ENCODE measurements around the gene PPP1R9A. TPM values are rescaled to one million over a fixed set of nuclear protein-coding genes. Genes with fewer than 3 reads are reported as not detected.

PPP1R9A gene
- total RNA-seq, 4 donors from 2014 or later = 5.9 to 38.2 (median 13.7) TPM

GRCh38 chr7:95155965-95156364, 248.6 kb downstream of the PPP1R9A start:
- intact Hi-C loops (cut with DNase I; ENCODE audit: low total_unique reads) (no loop called here), in situ Hi-C loops (cut with MboI; ENCODE audit: low sequenced_read_pairs in 4 of 4) (no loop called here)
- H3K27me3 ChIP-seq = no peaks in the 10 kb centered on the region
- TF ChIP-seq, protein P1, sequence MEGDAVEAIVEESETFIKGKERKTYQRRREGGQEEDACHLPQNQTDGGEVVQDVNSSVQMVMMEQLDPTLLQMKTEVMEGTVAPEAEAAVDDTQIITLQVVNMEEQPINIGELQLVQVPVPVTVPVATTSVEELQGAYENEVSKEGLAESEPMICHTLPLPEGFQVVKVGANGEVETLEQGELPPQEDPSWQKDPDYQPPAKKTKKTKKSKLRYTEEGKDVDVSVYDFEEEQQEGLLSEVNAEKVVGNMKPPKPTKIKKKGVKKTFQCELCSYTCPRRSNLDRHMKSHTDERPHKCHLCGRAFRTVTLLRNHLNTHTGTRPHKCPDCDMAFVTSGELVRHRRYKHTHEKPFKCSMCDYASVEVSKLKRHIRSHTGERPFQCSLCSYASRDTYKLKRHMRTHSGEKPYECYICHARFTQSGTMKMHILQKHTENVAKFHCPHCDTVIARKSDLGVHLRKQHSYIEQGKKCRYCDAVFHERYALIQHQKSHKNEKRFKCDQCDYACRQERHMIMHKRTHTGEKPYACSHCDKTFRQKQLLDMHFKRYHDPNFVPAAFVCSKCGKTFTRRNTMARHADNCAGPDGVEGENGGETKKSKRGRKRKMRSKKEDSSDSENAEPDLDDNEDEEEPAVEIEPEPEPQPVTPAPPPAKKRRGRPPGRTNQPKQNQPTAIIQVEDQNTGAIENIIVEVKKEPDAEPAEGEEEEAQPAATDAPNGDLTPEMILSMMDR (IDR thresholded peaks at IDR 0.05 in 4 of 5, conservative IDR thresholded peaks at IDR 0.05 in 1 of 5) = no peak
- no peak for TF ChIP-seq POLR2A (IDR thresholded peaks at IDR 0.05)
- ATAC-seq = no peak
- H3K9me3 ChIP-seq = no peaks in the 10 kb centered on the region
- no peak overlapping the region for H3K4me3 ChIP-seq
- no peaks in the 10 kb centered on the region for H3K36me3 ChIP-seq
- H3K27ac ChIP-seq = no peak overlapping the region
- no peak for DNase-seq
- H3K4me1 ChIP-seq = no peaks in the 10 kb centered on the region

DNA sequence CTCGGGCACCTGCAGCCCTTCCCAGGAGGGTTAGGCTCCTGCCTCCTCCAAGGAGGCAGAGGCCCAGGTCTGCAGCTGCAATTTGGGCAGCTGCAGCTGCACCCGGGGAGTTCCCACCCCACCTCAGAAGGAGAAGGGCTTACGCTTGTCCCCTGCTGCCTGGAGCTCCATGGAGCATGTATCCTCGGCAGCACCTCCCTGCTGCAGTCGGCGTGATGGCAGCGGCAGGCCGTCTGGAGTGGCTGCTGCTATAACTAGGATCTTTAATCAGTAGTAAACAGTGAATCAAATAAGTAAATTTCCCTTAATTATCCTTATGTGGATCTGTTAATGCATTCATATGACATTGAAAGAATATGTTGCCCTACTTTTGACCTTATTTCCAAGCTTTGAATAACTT, 250.0 kb downstream of the PPP1R9A start:
- DNase-seq (no peak), ATAC-seq (no peak)
- Histone ChIP-seq H3K27me3 (no peaks in the 10 kb centered on the region), H3K27ac (no peak overlapping the region), H3K9me3 (no peaks in the 10 kb centered on the region), H3K4me3 (no peak overlapping the region), H3K4me1 (no peaks in the 10 kb centered on the region), H3K36me3 (no peaks in the 10 kb centered on the region)
- TF ChIP-seq POLR2A (IDR thresholded peaks at IDR 0.05) = no peak
- TF ChIP-seq, protein P1 (IDR thresholded peaks at IDR 0.05 in 4 of 5, conservative IDR thresholded peaks at IDR 0.05 in 1 of 5) = no peak
- intact Hi-C loops (cut with DNase I; ENCODE audit: low total_unique reads) = no loop called here
- in situ Hi-C loops (cut with MboI; ENCODE audit: low sequenced_read_pairs in 4 of 4) = no loop called here

DNA sequence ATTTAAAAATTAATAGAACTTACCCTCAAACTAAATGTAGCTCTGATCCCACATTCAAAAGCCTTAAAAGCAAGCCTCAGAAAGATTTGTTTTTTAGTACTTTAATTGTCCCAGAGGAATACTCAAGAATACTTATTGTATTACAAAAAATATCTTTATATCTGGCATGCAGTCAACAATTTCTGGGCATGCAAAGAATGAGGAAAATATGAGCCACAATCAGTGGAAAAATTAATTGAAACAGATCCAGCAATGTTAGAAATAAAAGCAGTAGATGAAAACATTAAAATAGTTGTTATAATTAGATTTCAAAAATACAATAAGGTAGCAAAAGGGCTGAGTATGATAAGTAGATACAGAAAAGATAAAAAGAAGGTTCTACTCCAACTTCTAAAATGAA, 262.3 kb downstream of the PPP1R9A start:
- Histone ChIP-seq H3K9me3 (no peaks in the 10 kb centered on the region), H3K27ac (no peak overlapping the region), H3K36me3 (no peaks in the 10 kb centered on the region), H3K27me3 (no peaks in the 10 kb centered on the region), H3K4me1 (no peaks in the 10 kb centered on the region), H3K4me3 (no peak overlapping the region)
- DNase-seq (no peak), ATAC-seq (no peak)
- in situ Hi-C loops (cut with MboI; ENCODE audit: low sequenced_read_pairs in 4 of 4) = no loop called here
- TF ChIP-seq POLR2A (IDR thresholded peaks at IDR 0.05) = no peak
- TF ChIP-seq, protein P1 (IDR thresholded peaks at IDR 0.05 in 4 of 5, conservative IDR thresholded peaks at IDR 0.05 in 1 of 5) = no peak
- intact Hi-C loops (cut with DNase I; ENCODE audit: low total_unique reads) = no loop called here

DNA sequence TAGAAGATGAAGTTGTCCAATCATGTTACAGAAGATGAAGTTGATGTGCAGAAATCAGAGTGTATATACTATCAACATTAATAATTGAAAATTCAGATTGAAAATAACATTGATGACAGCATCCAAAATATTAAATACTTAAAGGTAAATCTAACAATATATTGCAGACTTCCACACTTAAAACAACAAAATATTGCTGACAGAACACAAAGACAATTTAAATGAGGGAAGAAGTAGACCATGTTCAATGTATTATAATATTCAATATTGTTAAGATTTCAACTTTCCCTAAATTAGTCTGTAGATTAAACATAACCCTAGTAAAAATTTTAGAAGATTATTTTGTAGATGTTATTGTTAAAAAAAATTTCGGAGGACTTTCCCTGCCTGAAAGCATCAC, 265.0 kb downstream of the PPP1R9A start:
- Histone ChIP-seq H3K4me3 (no peak overlapping the region), H3K27ac (no peak overlapping the region), H3K9me3 (no peaks in the 10 kb centered on the region), H3K4me1 (no peaks in the 10 kb centered on the region), H3K36me3 (no peaks in the 10 kb centered on the region), H3K27me3 (no peaks in the 10 kb centered on the region)
- TF ChIP-seq, protein P1 (IDR thresholded peaks at IDR 0.05 in 4 of 5, conservative IDR thresholded peaks at IDR 0.05 in 1 of 5) = no peak
- no peak for TF ChIP-seq POLR2A (IDR thresholded peaks at IDR 0.05)
- DNase-seq (no peak), ATAC-seq (no peak)
- intact Hi-C loops (cut with DNase I; ENCODE audit: low total_unique reads) = no loop called here
- in situ Hi-C loops (cut with MboI; ENCODE audit: low sequenced_read_pairs in 4 of 4) = no loop called here

DNA sequence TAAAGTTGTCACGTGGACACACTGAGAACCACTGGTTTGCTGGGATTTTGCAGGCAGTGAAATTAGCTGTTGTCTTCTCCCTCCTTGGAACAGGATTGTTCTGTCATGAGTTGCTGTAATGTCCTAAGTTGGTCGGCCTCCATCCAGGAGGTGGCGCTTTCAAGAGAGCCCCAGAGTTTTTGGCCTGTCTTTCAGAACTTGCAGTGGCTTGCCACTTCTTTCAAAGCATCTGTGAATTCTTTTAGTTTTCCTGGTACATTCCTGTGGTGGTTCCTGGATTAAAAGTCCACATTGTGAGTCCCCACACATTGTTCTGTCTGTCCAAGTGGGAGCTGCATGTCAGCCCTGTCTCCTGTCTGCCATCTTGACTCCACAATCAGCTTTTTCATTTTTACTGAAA, 283.1 kb downstream of the PPP1R9A start:
- intact Hi-C loops (cut with DNase I; ENCODE audit: low total_unique reads) (no loop called here), in situ Hi-C loops (cut with MboI; ENCODE audit: low sequenced_read_pairs in 4 of 4) (no loop called here)
- no peak overlapping the region for H3K27ac ChIP-seq
- TF ChIP-seq, protein P1 (IDR thresholded peaks at IDR 0.05 in 4 of 5, conservative IDR thresholded peaks at IDR 0.05 in 1 of 5) = no peak
- no peak for TF ChIP-seq POLR2A (IDR thresholded peaks at IDR 0.05)
- H3K9me3 ChIP-seq = no peaks in the 10 kb centered on the region
- ATAC-seq (no peak), DNase-seq (no peak)
- no peak overlapping the region for H3K4me3 ChIP-seq
- H3K27me3 ChIP-seq = no peaks in the 10 kb centered on the region
- H3K4me1 ChIP-seq = no peaks in the 10 kb centered on the region
- no peaks in the 10 kb centered on the region for H3K36me3 ChIP-seq
